GM19463 (cell line): ENCODE data around the gene LUC7L.
"Not testable (repeated sequence)": the region's sequence is repeated elsewhere in the genome, so short reads cannot be mapped to it uniquely, and the experiment has no call there.

ENCODE experiments used
- ATAC-seq: cut with Tn5 transposase; IDR thresholded peaks from one replicate; pipeline ENCODE4 v1.9.1; 2021; ENCODE audit warnings: mild to moderate bottlenecking, moderate library complexity; ENCODE audit not compliant: unreplicated experiment

LUC7L gene

DNA sequence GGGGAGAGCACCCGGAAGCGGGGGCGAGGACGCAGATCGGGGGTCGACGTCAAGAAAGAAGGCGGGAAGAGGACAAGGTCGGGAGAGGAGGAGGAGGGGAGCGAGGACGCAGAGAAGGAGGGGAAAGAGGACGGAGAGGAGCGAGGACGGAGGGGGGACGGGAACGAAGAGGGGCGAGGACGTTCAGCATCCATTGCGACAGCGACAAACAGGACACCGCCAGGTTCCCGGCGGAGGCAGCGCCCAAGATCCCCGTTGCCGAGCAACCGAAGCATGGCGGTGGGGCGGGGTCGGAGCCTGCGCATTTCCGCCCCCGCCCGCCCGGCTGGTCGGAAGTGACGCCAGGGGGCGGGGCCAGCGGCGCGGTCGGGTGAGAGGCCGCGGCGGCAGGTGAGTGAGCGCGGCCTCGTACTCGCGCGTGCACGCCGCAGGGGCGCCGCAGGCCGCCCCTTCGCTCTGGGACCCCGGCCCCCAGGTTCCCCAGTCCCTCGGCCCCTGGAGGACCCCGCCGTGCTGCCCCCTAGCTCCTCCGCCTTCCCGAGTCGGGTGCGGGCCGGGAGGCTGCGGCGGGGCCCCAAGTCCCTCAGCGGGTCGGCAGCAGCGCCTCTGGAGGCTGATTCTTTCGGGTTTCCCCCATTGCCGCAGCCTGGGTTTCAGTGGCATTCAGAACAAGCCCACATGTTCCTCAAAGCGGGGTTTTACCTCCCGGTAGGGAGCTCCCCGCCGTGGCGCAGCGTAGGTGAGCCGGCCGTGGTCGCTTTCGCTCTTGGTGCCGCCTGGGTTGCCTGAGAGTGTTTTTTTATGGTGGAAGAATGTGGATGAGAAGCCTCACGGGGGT, 5.4 kb upstream of the LUC7L start, which contains the start of gene FAM234A:
TSS of gene FAM234A (plus strand) at position 354 of the 838 bp plus-strand sequence. CDS start 19,593 bp downstream, outside the sequence.
- peak; percentile 84 for ATAC-seq

DNA sequence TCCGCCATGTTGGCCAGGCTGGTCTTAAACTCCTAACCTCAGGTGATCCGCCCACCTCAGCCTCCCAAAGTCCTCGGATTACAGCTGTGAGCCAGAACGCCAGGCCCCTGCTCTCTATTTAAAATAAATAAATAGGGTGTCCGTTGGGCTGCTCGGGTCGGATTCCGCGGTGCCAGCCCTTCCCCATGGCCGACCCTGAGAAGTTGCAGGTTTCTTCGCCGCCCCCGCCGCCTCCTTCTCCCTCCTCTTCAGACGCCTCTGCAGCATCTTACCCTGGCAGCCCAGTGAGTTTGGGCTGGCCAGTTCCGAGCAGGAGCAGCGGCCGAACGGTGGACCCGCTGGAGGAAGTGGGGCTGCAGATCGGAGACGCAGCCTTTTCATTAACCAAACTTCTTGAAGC, 1.7 kb upstream of the LUC7L start:
- ATAC-seq = no peak

DNA sequence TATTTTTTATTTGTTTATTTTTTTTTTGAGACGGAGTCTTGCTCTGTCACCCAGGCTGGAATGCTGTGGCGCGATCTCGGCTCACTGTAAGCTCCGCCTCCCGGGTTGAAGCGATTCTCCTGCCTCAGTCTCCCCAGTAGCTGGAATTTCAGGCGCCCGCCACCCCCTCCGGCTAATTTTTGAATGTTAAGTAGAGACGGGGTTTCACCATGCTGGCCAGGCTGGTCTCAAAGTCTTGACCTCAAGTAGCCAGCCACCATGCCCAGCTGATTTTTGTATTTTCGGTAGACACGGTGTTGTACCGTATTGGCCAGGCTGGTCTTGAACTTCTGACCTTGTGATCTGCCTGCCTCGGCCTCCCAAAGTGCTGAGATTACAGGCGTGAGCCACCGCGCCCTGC, 1.1 kb upstream of the LUC7L start:
- not testable (repeated sequence) for ATAC-seq

DNA sequence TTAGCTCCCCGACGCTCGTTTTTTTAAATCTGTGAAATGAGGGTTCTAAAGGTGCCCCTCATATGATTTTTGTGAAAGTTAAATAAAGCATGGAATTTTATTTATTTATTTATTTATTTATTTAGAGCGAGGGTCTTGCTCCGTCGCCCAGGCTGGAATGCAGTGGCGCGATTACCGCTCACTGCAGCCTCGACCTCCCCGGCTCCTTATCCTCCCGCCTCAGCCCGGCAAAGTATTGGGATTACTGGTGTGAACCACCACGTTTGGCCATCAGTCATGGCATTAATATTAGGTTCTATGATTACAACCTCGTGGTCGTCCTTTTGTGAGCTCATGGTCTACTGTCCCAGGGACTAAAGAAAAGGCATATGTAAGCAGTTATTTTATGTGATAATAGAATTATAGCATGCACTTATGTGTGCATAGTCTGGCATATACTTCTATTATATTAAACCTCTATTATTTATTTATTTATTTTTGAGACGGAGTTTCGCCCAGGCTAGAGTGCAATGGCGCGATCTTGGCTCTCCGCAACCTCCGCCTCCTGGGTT, 557 bp upstream of the LUC7L start:
- ATAC-seq = no peak

DNA sequence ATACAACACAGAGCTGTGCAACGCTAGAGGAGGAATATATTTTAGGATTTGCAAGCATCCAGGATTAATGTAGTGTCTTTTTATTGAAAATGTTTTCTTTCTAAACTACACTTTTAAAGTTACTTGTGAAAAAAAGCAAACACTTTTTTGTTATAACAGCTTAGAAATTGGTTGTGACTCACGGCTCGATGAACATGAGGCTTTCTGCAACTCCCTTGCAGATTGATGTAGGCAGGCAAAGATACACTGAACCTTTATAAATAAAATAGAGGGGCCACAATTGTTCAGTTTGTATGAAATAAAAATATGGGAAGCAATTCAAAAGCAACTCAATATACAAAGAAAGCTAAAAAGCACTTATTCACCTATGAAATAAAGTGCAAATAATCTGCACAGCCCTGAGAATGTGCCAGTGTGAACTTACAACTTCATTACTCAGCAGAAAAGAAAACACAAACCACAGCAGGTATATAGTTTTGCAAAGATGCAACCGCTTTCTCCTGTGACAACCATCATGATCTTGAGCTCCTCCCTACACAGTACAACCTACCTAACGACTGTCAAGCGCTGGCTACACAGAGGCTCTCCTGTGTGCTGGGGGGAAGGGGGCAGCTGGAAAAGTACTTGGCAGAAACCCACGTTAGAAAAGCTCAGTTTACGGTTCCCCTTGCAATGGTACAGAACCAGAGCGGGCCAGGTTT, 948 bp downstream of the LUC7L start:
- no peak for ATAC-seq

DNA sequence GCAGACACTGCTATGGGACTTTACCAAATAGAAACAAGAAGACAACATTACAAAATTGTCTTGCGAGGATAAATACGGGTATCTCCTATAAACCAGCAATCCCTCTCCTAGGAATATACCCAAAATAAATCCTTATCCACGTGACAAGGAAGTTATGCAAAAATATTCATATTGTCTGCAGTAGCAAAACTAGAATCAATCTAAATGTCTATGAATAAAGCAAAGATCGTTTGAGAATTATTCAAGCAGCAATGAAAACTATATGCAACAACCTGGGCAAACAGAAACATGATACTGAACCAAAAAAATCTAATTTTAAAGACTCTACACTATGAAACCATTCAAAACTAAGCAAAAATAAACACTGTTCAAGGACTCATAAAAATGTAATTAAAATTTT, 9.2 kb downstream of the LUC7L start:
- no peak for ATAC-seq

DNA sequence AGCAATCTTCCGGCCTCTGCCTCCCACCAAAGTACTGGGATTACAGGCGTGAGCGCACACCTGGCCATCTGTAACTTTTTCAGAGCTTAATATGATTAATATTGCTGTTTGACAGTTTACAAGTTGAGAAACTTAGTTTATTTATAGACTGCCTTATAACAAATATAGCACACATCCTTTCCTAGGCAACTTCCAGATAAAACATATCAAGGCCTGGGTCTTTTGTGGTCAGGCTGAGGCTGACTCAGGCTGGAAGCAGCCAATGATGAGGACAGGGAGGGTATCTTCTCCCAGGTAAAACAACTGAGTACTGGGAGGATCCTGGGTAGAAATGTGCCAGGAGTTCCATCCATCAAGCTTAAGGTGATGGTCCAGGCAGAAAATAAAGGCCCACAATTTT, 16.2 kb downstream of the LUC7L start:
- ATAC-seq = no peak

DNA sequence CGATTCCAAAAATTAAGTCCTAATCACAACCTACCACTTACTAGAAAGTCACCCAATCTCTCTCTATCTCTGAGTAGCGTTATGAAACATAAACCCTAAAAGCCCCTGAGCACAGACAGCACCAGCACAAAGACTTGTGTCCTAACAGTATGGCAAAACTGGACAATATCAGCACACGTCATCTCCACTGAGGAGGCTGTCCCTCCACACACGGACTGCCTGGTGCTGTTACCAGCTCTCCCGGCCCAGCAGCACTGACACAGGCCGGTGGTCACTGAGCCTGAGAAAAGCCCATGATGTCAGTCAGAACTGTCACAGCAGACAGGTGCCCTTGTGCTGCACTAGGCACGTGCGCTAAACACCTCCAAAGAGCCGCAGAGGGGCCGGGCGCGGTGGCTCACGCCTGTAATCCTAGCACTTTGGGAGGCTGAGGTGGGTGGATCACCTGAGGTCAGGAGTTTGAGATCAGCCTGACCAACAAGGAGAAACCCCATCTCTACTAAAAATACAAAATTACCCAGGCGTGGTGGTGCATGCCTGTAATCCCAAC, 17.5 kb downstream of the LUC7L start:
- not testable (repeated sequence) for ATAC-seq

DNA sequence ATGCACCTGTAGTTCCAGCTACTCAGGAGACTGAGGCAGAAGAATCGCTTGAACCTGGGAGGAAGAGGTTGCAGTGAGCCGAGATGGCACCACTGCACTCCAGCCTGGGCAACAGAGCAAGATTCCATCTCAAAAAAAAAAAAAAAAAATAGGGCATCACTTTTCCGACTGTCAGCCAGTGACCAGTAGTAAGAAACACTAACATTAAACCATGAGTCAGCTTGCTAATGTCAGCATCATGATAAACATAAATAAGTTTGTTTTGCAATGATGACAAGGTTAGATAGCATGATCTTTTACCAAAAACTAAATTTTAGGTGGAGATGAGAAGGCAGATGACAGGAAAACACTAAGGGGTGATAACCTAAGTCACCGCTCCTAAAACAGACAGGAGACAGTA, 19.9 kb downstream of the LUC7L start:
- not testable (repeated sequence) for ATAC-seq

DNA sequence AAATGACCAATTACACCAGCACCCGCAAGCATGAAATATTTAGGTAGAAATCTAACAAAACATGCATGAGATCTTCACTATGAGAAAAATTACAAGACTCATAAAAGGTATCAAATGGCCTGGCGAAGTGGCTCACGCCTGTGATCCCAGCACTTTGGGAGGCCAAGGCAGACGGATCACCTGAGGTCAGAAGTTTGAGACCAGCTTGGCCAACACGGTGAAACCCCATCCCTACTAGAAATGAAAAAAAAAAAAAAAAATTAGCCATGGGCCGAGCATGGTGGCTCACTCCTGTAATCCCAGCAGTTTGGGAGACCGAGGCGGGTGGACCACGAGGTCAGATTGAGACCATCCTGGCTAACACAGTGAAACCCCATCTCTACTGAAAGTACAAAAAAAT, 25.2 kb downstream of the LUC7L start:
- not testable (repeated sequence) for ATAC-seq

DNA sequence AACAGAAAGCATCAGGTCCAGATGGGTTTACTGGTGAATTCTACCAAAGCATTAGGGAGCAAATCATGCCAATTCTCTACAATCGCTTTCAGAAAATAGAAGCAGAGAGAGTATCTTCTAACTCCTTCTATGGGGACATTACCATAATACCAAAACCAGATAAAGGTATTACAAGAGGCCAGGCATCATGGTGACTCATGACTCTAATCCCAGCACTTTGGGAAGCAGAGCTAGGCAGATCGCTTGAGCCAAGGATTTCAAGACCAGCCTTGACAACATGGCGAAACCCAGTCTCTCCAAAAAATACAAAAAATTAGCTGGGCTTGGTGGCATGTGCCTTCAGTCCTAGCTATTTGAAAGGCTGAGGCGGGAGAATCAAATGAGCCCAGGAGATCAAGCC, 26.0 kb downstream of the LUC7L start:
- no peak for ATAC-seq

DNA sequence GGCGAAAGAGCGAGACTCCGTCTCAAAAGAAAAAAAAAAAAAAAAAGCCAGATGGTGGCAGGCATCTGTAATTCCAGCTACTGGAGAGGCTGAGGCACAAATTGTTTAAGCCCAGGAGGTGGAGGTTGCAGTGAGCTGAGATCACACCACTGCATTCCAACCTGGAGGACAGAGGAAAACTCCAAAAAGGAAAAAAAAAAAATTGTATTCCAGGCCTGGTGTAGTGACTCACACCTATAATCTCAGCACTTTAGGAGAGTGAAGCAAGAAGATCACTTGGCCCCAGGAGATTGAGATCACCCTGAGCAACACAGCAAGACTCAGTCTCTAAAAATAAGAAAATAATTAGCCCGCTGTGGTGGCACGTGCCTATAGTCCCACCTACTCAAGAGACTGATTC, 28.9 kb downstream of the LUC7L start:
- ATAC-seq = no peak

DNA sequence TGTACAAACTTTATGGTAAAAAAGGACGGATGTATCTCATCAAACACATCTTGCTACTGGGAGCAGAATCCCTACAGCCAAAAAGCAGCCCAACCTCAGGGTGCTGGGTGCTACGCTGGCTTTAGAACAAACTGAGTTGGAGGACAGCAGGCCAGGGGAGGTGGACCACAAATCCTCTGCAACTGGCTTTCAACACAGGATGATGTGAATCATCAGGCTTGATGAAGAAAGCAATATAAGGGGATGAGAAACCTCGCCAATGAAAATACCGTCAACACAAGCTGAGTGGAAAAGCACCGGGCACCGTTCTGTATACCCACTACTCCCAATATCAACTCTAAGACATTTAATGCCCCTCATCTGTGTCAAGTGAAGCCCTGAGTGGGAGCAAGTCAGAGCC, 34.7 kb downstream of the LUC7L start:
- no peak for ATAC-seq

DNA sequence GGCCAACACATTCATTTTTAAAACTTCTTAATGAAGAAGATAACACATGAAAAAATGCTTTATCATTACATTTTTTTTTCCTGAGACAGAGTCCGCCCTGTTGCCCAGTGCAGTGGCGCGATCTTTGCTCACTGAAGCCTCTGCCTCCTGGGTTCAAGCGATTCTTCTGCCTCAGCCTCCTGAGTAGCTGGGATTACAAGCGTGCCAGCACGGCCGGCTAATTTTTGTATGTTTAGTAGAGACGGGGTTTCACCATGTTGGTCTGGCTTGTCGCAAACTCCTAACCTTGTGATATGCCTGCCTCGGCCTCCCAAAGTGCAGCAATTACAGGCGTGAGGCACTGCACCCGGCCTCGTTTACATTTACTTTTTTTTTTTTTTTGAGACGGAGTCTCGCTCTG, 35.8 kb downstream of the LUC7L start:
- ATAC-seq = no peak

DNA sequence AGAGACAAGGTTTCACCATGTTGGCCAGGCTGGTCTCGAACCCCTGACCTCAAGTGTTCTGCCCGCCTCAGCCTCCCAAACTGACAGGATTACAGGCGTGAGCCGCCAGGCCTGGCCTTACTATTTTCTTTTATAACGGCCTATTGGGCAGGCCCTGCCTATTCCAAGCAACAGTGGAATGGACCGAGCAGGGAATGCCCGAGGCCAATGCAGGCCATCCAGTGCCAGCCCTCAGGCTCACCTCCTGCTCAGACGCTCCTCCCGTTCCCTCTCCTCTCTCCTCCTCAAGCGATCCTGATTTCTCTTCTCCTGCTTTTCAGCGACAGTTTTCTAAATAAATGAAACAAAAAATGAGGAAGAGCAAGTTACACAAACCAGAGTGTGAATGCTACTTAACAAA, 36.6 kb downstream of the LUC7L start:
- no peak for ATAC-seq

DNA sequence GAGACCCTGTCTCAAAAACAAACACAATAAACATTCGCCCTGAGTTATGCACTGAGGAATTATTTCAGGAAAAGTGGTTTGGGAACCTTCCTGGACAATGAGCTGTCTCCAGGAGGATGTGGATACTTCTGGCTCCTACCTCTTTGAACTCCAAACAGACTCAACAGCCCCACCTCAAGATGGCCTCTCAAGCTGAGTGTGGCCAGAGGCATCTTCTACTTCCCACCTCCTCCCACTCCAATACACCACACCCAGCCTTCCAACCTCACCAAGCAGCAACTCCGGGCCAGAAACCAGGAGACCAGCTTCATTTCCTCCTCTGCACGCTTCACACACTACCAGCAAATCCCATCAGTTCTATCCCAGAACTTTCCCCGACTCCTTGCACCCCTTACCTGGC, 37.4 kb downstream of the LUC7L start:
- ATAC-seq = no peak

DNA sequence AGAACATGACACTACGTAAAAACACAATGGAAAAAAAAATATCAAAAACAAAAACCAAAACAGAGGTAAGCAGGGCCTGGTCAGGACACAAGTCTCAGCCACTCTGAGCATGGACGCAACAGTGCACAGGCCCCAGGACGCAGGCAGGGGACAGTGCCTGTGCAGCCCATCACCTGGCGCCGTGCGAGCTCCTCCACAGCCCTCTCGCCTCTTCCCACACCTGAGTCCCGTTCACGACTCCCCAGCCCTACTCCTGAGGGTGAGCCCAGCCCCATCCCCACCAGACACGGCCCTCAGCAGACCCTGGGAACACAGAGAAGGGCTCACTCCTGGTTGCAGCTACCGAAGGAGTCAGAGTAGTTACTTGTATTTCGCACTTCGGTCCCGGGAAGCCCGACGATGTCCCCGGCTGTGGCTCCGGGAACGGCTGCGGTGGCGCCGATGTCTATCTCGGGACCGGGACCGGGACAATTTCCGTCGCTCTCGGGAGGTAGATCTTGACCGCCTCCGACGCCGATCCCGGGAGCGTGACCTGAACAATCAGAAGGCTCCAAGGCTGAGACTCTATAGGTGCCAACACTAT, 39.6 kb downstream of the LUC7L start:
- no peak for ATAC-seq

DNA sequence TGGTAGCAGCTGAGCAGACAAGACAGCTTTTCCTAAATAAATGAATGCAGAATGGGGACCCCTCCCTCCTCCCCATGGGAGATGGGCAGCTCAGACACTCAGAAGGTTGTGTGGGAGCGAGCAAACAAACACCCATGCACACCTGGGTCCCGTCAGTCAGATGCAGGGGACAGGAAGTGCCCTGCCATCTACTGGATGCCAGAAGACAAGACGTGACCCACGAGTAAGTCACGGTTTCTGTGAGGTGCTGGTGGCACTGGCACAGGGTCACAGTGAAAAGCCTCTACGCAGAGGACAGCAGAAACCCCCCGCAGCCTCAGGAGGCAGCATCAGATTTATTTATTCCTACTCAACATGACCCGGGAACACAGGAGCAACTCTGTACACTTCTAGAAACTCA, 40.6 kb downstream of the LUC7L start:
- no peak for ATAC-seq

DNA sequence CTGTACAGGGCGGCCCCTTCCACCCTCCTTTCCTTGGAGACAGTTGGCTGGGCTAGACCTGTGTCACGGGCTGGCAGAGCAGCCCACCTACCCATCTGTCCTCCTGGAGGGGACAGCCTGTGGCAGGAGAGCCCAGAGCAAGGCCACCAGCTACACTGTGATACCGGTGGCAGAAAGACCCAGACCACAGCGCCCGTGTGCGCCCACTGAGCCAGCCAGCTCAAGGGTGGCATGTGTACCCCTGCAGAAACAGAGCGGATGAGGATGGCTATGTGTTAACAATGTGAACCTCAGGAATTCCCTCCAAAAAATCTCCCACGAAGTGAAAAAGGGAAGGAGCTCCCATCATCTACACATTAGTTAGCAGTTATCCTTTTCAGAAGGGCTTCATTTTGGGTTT, 41.9 kb downstream of the LUC7L start:
- ATAC-seq = no peak

DNA sequence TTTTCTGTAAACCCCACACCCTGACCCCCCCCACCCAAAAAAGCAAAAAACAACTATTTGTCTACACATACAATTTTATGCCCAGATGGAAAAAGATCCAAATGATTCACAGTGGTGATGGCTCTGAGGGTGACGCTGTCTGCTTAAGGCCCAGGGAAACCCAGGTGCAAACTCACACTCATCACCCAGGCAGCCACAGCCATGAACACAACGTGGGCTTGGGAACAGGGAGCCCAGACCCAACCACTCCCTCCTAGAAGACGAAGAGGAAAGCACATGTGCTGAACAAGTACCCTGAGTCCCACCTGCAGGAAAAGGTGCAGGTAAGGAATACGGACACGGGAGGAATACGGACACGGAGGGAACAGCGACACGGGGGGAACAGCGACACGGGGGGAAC, 43.6 kb downstream of the LUC7L start:
- no peak for ATAC-seq

DNA sequence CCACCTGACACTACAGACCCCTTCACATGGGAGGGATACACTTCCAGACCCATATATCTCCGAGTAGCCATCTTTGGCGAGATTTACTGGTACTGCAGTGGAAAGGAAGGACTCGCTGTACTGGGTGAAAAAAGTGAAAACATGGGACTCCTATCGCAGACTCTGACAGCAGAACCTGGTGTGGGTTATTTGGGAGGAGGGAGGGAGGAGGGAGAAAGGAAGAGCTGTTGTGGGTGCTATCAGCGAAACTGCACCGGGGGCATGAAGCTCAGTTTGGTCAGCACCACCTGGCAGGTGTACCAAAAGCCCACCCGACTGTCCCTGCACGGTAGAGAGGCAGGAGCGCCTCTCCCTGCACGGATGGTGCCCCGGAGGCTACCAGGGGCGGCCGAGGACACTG, 44.0 kb downstream of the LUC7L start:
- no peak for ATAC-seq
